ENCODE results near the gene BOLA2B. TPM values are rescaled to one million over a fixed set of nuclear protein-coding genes. Genes with fewer than 3 reads are reported as not detected.
A peak's percentile ranks its signal among the peaks of the same experiment; 100 is the strongest.
"Not testable (repeated sequence)": the region's sequence is repeated elsewhere in the genome, so short reads cannot be mapped to it uniquely, and the experiment has no call there.

The BOLA2B gene
- total RNA-seq, 1 experiment from 2014 or later, result 156 TPM

DNA sequence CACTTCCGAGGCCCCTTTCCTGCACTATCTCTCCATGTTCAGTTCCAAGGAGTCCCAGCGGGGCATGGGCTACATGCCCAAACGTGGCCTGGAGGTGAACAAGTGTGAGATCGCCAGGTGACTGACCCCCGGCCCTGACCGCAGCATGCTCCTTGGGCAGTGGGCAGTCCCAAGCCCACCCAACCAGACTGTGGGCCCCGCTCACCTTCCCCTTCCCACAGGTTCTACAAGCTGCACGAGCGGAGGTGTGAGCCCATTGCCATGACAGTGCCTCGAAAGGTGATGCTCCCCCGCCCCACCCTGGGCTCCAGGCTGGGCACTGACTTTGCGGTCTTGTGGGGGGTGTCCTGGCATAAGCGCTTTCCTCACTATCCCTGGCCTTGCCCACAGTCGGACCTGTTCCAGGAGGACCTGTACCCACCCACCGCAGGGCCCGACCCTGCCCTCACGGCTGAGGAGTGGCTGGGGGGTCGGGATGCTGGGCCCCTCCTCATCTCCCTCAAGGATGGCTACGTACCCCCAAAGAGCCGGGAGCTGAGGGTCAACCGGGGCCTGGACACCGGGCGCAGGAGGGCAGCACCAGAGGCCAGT is 5.4 kb downstream of the BOLA2B start:
- Histone ChIP-seq H3K4me1 (replicated peaks) (peaks cover 9% of the 10 kb centered on the region; the same call in 1 of the 2 replicates), H3K4me3 (no peak overlapping the region), H3K27me3 (replicated peaks) (no peaks in the 10 kb centered on the region), H3K9me3 (replicated peaks) (no peaks in the 10 kb centered on the region), H3K36me3 (no peaks in the 10 kb centered on the region), H3K27ac (no peak overlapping the region)
- DNase-seq (ENCODE audit: low read depth in 1 of 2, low spot score in 2 of 2), result no peak

DNA sequence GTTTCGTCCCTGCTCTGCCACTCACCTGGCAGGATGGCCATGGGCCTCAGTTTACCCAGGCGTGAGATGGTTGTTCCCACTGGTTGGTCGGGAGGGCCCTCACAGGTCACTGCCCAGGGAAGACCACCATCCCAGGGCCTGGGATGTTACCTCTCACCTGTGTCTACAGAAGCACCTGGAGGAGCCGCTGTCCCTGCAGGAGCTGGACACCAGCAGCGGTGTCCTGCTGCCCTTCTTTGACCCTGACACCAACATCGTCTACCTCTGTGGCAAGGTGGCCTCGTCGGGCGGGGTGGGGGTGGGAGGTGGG is 6.0 kb downstream of the BOLA2B start:
- Histone ChIP-seq H3K4me1 (replicated peaks) (peaks cover 9% of the 10 kb centered on the region; the same call in 1 of the 2 replicates), H3K4me3 (no peak overlapping the region), H3K27me3 (replicated peaks) (no peaks in the 10 kb centered on the region), H3K27ac (no peak overlapping the region), H3K36me3 (no peaks in the 10 kb centered on the region), H3K9me3 (replicated peaks) (no peaks in the 10 kb centered on the region)
- no peak for DNase-seq (ENCODE audit: low read depth in 1 of 2, low spot score in 2 of 2)

DNA sequence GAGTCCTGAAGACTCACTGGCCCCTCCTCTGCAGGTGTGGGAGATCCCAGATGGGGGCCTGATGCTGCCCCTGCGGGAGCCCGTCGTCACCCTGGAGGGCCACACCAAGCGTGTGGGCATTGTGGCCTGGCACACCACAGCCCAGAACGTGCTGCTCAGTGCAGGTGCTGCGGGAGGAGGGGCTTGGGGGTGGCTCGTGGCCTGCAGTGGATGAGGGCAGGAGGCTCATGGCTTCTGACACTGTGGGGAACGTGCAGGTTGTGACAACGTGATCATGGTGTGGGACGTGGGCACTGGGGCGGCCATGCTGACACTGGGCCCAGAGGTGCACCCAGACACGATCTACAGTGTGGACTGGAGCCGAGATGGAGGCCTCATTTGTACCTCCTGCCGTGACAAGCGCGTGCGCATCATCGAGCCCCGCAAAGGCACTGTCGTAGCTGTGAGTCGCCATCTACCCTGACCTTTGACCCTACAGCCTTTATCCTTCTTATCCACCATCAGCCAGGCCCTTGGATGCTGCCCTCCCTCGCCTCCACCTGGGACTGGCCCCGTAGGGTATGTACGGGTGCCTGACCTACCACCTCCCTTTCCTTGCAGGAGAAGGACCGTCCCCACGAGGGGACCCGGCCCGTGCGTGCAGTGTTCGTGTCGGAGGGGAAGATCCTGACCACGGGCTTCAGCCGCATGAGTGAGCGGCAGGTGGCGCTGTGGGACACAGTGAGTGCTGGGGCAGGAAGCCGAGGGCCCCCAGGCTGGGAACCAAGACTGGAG is 6.5 kb downstream of the BOLA2B start:
- Histone ChIP-seq H3K4me3 (no peak overlapping the region), H3K4me1 (replicated peaks) (peaks cover 9% of the 10 kb centered on the region; the same call in 1 of the 2 replicates), H3K9me3 (replicated peaks) (no peaks in the 10 kb centered on the region), H3K36me3 (no peaks in the 10 kb centered on the region), H3K27me3 (replicated peaks) (no peaks in the 10 kb centered on the region), H3K27ac (no peak overlapping the region)
- peak in 1 of 2 experiments; percentile 53 for DNase-seq (ENCODE audit: low read depth in 1 of 2, low spot score in 2 of 2)

DNA sequence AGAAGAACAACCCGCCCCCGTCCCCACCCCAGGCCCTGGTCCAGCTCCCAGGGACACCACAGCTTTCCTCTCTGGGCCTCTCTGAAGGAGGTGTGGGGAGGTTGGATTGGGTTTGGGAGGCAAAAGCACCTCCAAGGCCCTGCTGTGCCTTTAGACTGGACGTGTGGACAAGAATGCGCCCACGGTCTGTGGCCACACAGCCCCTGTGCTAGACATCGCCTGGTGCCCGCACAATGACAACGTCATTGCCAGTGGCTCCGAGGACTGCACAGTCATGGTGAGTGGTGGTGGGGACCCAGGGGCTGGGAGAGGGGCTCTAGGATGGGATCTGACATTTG is 7.1 kb downstream of the BOLA2B start:
- no peaks in the 10 kb centered on the region for H3K9me3 ChIP-seq (replicated peaks)
- peaks cover 9% of the 10 kb centered on the region; the same call in 1 of the 2 replicates for H3K4me1 ChIP-seq (replicated peaks)
- no peak overlapping the region for H3K4me3 ChIP-seq
- no peak overlapping the region for H3K27ac ChIP-seq
- no peak for DNase-seq (ENCODE audit: low read depth in 1 of 2, low spot score in 2 of 2)
- no peaks in the 10 kb centered on the region for H3K27me3 ChIP-seq (replicated peaks)
- H3K36me3 ChIP-seq, result no peaks in the 10 kb centered on the region

DNA sequence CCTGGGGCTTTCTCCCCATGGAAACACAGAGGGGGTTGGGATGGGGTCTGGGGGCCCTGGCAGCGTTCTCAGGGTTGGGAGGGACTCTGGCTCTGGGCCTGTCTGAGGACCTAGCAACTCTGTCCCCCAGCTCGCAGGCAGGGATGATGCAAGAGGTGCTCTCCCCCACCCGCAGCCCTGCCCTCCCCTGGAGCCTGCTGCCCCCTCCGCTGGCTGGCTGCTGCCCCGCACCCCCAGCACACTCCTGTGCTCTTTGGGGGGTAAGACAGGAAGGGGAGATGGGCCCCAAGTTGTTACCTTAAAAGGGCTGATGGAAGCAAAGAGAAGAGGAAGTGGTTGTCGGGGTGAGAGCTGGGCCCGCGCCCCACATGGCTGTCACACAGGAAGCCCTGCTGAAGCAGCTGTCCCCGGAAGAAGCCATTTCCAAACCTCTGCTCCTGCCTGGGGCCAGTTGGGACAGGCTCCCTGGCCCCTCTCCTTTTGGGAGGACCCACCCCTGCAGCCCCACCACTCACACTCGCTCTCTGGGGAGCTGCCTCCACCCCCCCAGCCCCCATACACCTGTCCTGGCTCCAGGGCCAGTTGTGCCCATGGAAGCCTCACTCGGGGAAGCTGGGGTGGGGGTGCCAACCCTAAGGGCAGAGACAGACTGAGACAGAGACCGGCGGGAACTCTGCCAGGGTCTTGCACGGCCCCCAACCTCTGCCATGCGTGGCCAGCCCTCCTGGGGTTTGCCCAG is 7.6 kb downstream of the BOLA2B start:
- no peak for DNase-seq (ENCODE audit: low read depth in 1 of 2, low spot score in 2 of 2)
- Histone ChIP-seq H3K9me3 (replicated peaks) (no peaks in the 10 kb centered on the region), H3K4me1 (replicated peaks) (peaks cover 9% of the 10 kb centered on the region; the same call in 1 of the 2 replicates), H3K4me3 (no peak overlapping the region), H3K27ac (no peak overlapping the region), H3K36me3 (no peaks in the 10 kb centered on the region), H3K27me3 (replicated peaks) (no peaks in the 10 kb centered on the region)

DNA sequence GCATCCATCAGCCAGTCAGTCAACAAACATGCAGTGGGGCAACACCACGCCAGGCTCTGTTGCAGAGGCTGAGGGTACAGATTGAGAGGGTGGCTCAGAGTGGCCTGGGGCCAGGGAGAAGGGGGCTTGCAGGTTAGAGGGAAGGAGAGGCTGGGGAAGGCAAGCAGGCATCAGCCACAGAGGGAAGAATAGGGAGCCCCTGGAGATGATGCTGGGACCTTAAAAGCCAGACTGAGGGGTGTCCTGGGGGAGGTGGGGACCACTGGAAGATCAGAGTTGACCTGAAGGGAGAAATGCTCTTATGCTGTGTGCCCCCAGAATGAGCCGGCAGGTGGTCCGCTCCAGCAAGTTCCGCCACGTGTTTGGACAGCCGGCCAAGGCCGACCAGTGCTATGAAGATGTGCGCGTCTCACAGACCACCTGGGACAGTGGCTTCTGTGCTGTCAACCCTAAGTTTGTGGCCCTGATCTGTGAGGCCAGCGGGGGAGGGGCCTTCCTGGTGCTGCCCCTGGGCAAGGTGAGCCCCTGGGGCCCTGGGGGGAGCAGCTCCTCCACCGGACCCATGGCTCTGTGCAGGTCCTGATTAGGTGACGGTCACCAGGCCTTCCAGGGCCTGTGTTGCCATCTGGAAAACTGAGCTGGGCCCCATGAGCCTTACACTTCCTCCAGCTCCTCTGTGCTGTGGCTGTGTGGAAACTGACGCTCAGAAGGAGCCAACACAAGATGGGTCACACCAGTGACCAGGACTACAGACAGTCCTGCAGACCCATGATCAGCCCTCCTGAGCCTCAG is 8.4 kb downstream of the BOLA2B start:
- H3K4me3 ChIP-seq, result no peak overlapping the region
- no peak overlapping the region for H3K27ac ChIP-seq

DNA sequence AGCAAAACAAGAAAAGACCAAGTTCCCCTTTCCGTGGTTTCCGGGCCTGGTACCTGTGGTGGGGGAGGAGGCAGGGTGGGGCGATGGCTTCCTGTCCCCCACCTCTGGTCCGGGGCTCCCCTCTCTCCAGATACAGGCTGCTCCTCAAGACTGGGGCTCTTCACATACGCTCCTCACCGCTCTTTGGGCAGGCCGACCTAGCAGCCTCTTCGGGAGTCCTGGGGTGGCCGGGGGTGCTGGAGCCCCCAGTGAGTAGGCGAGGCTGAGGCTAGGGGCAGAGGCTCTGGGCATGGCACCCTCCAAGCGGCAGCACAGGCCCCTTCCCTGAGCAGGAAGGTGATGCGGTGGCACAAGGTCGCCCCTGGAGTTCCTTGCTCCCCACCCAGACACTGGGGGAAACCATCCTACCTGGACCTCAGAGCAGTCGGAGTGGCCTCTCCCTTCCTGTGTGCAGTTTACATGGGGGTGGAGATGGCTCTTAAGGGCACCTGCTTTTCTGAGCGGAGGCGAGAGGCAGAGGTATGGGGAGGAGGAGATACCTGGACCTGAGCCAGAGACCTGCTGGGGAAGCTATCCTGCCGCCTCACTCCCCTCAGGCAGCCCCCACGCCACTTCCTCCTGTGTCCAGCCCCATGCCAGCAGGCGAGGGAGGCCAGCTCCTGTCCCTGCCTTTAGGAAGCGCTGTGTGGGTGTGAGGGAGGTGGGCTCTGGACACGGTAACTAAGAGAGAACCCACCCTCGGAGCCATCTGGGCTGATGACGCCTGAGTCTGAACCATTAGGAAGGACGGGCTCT is 9.2 kb downstream of the BOLA2B start:
- no peaks in the 10 kb centered on the region for H3K27me3 ChIP-seq (replicated peaks)
- H3K4me3 ChIP-seq, result peak overlapping the region; percentile 45; the same call in 1 of the 2 replicates

More for the DNA sequence above, 8.4 kb downstream of the BOLA2B start:
- Histone ChIP-seq H3K27me3 (replicated peaks) (no peaks in the 10 kb centered on the region), H3K4me1 (replicated peaks) (peaks cover 9% of the 10 kb centered on the region; the same call in 1 of the 2 replicates), H3K36me3 (no peaks in the 10 kb centered on the region), H3K9me3 (replicated peaks) (no peaks in the 10 kb centered on the region)
- no peak for DNase-seq (ENCODE audit: low read depth in 1 of 2, low spot score in 2 of 2)

DNA sequence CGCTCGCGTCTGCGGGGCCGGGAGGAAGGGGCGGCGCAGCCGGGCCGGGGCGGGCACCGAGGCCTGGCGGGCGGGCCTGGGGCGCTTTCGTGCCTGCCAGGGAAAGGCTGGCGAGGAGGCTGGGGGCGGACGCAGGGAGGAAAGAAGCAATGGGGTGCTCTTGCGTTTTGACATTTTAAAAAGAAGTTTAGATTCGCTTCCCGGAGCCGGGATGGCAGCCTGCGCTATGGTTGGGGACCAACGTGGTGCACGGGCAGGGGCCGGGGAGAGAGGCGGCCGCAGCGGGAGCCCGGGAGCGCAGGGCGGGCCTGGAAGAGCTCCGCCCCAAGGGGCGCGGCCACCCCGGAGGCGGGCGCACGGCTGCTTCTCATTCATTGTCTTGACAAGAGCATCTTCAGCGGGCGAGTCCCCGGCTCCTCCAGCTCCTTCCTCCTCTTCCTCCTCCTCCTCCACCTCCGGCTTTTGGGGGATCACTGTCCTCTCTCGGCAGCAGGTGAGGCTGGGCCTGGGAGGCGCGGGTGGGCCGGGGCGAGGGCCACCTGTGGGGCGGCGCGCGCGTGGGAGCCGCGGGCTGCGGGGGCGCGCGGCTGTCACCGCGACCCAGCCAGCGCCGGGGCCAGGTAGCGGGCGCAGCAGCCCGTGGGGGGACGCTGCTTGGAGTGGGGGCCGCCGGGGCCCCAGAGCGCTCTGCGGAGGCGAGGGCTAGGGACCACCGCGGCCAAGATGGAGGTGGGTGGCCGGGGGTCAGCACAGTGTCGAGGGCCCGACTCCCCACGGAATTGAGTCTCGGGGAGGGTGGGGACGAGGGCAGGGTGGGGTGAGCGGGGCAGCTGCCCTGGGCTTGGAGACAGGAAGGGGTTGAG is 10.0 kb downstream of the BOLA2B start, which contains the start of gene CORO1A:
TSS of gene CORO1A (plus strand) at position 370 of the 863 bp plus-strand sequence. CDS start 1,608 bp downstream, outside the sequence.
- peak; percentile 70 to 80 for DNase-seq (ENCODE audit: low read depth in 1 of 2, low spot score in 2 of 2)
- no peak within 1 kb of the TSS for H3K27ac ChIP-seq
- H3K4me1 ChIP-seq (replicated peaks), result peaks cover 9% of the 10 kb centered on the region; the same call in 1 of the 2 replicates
- H3K36me3 ChIP-seq, result no peaks in the 10 kb centered on the region
- H3K27me3 ChIP-seq (replicated peaks), result no peaks in the 10 kb centered on the region
- peak within 1 kb of the TSS; percentile 45 for H3K4me3 ChIP-seq
- H3K9me3 ChIP-seq (replicated peaks), result no peaks in the 10 kb centered on the region

More for the DNA sequence above, 9.2 kb downstream of the BOLA2B start:
- no peaks in the 10 kb centered on the region for H3K36me3 ChIP-seq
- H3K4me1 ChIP-seq (replicated peaks), result peaks cover 9% of the 10 kb centered on the region; the same call in 1 of the 2 replicates
- no peaks in the 10 kb centered on the region for H3K9me3 ChIP-seq (replicated peaks)
- DNase-seq (ENCODE audit: low read depth in 1 of 2, low spot score in 2 of 2), result no peak
- H3K27ac ChIP-seq, result no peak overlapping the region

DNA sequence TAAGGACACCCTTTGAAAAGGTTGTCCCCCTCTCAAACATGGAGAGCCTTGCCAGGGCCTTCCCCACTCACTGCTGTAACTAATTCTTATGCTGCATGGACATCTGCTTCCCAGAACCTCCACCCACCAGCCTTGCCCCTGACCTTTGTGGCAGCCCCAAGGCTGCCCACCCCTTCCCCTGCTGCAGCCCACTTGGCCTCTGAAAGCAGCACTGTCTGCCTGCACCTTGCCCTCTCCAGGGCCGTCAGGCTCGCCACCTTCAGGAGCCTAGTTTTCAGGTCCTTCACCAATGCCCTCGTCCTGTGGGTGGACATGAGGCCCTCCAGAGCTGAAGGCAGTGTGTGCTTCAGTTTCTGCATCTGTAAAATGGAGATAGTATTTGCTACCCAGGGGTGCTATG is 12.7 kb downstream of the BOLA2B start:
- no peak overlapping the region for H3K4me3 ChIP-seq
- H3K27me3 ChIP-seq (replicated peaks), result no peaks in the 10 kb centered on the region
- no peaks in the 10 kb centered on the region for H3K36me3 ChIP-seq
- H3K4me1 ChIP-seq (replicated peaks), result peaks cover 9% of the 10 kb centered on the region; the same call in 1 of the 2 replicates
- no peak overlapping the region for H3K27ac ChIP-seq
- DNase-seq (ENCODE audit: low read depth in 1 of 2, low spot score in 2 of 2), result no peak
- no peaks in the 10 kb centered on the region for H3K9me3 ChIP-seq (replicated peaks)

DNA sequence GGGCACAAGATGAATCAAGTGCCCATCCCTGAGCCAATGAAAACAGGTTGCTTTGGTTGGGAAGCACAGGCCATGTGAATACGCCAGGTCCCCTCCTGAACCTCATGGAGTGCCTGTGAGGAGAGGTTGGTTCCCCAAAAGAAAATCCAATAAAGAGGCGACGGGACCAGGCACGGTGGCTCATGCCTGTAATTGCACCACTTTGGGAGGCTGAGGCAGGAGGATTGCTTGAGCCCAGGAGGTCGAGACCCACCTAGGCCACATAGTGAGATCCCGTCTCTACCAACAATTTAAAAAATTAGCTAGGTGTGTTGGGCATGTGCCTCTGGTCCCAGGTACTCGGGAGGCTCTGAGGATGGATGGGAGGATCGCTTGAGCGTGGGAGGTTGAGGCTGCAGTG is 13.5 kb downstream of the BOLA2B start:
- Histone ChIP-seq H3K27ac (no peak overlapping the region), H3K4me3 (no peak overlapping the region), H3K4me1 (replicated peaks) (peaks cover 9% of the 10 kb centered on the region; the same call in 1 of the 2 replicates), H3K9me3 (replicated peaks) (no peaks in the 10 kb centered on the region), H3K27me3 (replicated peaks) (no peaks in the 10 kb centered on the region), H3K36me3 (no peaks in the 10 kb centered on the region)
- DNase-seq (ENCODE audit: low read depth in 1 of 2, low spot score in 2 of 2), result no peak

DNA sequence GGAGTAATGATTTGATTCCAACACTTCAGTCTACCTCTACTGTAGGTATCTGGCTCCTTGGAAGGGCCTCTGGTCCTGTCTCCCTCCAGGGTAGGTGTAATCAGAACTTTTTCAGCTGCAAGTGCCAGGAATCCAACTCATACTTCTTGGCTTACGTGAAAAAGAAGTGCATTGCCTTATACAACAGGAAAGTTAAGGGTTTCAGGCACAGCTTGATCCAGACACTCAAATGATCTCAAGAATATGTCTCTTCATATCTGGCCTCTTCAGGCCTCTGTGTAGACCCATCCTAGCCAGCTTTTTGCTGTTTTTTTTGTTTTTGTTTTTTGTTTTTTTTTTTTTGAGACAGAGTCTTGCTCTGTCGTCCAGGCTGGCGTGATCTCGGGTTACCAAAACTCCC is 14.3 kb downstream of the BOLA2B start:
- H3K4me1 ChIP-seq (replicated peaks), result peaks cover 8% of the 10 kb centered on the region; the same call in 1 of the 2 replicates
- no peaks in the 10 kb centered on the region for H3K36me3 ChIP-seq
- no peaks in the 10 kb centered on the region for H3K27me3 ChIP-seq (replicated peaks)
- H3K27ac ChIP-seq, result no peak overlapping the region
- H3K4me3 ChIP-seq, result no peak overlapping the region
- no peak for DNase-seq (ENCODE audit: low read depth in 1 of 2, low spot score in 2 of 2)
- no peaks in the 10 kb centered on the region for H3K9me3 ChIP-seq (replicated peaks)

DNA sequence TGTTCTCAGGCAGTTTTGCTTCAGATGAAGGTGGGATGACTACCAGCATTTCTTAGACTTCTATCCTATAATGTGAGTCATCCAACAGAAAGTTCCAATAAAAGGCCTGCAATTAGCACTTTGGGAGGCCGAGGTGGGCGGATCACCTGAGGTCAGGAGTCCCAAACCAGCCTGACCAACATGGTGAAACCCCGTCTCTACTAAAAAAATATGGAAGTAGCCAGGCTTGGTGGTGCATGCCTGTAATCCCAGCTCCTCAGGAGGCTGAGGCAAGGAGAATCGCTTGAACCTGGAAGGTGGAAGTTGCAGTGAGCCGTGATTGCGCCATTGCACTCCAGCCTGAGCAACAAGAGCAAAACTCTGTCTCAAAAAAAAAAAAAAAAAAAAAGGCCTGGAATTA is 16.6 kb downstream of the BOLA2B start:
- H3K36me3 ChIP-seq; H3K4me1 ChIP-seq (replicated peaks); H3K27me3 ChIP-seq (replicated peaks); H3K4me3 ChIP-seq; DNase-seq (ENCODE audit: low read depth in 1 of 2, low spot score in 2 of 2); H3K9me3 ChIP-seq (replicated peaks); H3K27ac ChIP-seq: not testable (repeated sequence)

Measured in SJSA1 (cell line).